Measurements from ENCODE around the gene CPA1. TPM values are rescaled to one million over a fixed set of nuclear protein-coding genes. Genes with fewer than 3 reads are reported as not detected.

The CPA1 gene
- total RNA-seq, 1 experiment from 2014 or later: 7.9 TPM

DNA sequence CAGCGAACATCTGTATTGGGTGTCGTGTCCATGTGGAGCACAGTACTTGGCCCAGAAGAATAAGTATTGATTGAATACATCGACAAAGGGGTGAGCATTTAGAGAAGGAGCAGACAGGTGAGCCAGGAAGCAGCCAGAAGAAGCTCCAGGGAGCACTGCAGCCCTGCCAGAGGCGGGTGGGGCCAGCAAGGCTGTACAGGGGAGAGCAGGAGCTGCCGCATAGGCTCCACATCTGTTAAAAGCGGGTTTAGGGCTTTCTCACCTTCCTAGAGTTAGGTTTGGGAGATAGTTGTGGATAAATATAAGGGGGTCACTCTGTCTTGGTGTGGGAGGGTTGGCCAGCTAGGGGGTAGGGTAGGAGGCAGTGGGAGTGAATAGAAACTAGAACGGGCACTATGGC is 1.3 kb upstream of the CPA1 start:
- no peak for TF ChIP-seq NFATC4 (CRISPR knock-in tag; IDR thresholded peaks at IDR 0.05)
- TF ChIP-seq, protein P1, sequence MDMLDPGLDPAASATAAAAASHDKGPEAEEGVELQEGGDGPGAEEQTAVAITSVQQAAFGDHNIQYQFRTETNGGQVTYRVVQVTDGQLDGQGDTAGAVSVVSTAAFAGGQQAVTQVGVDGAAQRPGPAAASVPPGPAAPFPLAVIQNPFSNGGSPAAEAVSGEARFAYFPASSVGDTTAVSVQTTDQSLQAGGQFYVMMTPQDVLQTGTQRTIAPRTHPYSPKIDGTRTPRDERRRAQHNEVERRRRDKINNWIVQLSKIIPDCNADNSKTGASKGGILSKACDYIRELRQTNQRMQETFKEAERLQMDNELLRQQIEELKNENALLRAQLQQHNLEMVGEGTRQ (CRISPR knock-in tag; IDR thresholded peaks at IDR 0.05): no peak
- TF ChIP-seq, protein P2, sequence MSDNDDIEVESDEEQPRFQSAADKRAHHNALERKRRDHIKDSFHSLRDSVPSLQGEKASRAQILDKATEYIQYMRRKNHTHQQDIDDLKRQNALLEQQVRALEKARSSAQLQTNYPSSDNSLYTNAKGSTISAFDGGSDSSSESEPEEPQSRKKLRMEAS (CRISPR knock-in tag; IDR thresholded peaks at IDR 0.05): no peak
- TF ChIP-seq RORB (CRISPR knock-in tag; IDR thresholded peaks at IDR 0.05): no peak
- TF ChIP-seq MYBL2 (CRISPR knock-in tag; IDR thresholded peaks at IDR 0.05): no peak
- TF ChIP-seq, protein P3, sequence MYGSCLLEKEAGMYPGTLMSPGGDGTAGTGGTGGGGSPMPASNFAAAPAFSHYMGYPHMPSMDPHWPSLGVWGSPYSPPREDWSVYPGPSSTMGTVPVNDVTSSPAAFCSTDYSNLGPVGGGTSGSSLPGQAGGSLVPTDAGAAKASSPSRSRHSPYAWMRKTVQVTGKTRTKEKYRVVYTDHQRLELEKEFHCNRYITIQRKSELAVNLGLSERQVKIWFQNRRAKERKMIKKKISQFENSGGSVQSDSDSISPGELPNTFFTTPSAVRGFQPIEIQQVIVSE (CRISPR knock-in tag; IDR thresholded peaks at IDR 0.05; ENCODE audit: borderline replicate concordance): no peak
- no peak for TF ChIP-seq GRHL2 (CRISPR knock-in tag; IDR thresholded peaks at IDR 0.05; ENCODE audit: insufficient replicate concordance, severe bottlenecking)
- TF ChIP-seq, protein P4, sequence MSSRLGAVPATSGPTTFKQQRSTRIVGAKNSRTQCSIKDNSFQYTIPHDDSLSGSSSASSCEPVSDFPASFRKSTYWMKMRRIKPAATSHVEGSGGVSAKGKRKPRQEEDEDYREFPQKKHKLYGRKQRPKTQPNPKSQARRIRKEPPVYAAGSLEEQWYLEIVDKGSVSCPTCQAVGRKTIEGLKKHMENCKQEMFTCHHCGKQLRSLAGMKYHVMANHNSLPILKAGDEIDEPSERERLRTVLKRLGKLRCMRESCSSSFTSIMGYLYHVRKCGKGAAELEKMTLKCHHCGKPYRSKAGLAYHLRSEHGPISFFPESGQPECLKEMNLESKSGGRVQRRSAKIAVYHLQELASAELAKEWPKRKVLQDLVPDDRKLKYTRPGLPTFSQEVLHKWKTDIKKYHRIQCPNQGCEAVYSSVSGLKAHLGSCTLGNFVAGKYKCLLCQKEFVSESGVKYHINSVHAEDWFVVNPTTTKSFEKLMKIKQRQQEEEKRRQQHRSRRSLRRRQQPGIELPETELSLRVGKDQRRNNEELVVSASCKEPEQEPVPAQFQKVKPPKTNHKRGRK (CRISPR knock-in tag; IDR thresholded peaks at IDR 0.05; ENCODE audit: borderline replicate concordance): no peak
- TF ChIP-seq, protein P5, sequence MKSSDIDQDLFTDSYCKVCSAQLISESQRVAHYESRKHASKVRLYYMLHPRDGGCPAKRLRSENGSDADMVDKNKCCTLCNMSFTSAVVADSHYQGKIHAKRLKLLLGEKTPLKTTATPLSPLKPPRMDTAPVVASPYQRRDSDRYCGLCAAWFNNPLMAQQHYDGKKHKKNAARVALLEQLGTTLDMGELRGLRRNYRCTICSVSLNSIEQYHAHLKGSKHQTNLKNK (CRISPR knock-in tag; IDR thresholded peaks at IDR 0.05): no peak
- no peak for TF ChIP-seq ZNF263 (CRISPR knock-in tag; IDR thresholded peaks at IDR 0.05; ENCODE audit: low read depth)
- no peak for TF ChIP-seq HMGA2 (CRISPR knock-in tag; IDR thresholded peaks at IDR 0.05)
- no peak for TF ChIP-seq PRRX2 (CRISPR knock-in tag; IDR thresholded peaks at IDR 0.05)
- no peak for TF ChIP-seq ZNF423 (CRISPR knock-in tag; IDR thresholded peaks at IDR 0.05)
- no peak for TF ChIP-seq GTF2I (CRISPR knock-in tag; conservative IDR thresholded peaks at IDR 0.05)
- TF ChIP-seq, protein P6, sequence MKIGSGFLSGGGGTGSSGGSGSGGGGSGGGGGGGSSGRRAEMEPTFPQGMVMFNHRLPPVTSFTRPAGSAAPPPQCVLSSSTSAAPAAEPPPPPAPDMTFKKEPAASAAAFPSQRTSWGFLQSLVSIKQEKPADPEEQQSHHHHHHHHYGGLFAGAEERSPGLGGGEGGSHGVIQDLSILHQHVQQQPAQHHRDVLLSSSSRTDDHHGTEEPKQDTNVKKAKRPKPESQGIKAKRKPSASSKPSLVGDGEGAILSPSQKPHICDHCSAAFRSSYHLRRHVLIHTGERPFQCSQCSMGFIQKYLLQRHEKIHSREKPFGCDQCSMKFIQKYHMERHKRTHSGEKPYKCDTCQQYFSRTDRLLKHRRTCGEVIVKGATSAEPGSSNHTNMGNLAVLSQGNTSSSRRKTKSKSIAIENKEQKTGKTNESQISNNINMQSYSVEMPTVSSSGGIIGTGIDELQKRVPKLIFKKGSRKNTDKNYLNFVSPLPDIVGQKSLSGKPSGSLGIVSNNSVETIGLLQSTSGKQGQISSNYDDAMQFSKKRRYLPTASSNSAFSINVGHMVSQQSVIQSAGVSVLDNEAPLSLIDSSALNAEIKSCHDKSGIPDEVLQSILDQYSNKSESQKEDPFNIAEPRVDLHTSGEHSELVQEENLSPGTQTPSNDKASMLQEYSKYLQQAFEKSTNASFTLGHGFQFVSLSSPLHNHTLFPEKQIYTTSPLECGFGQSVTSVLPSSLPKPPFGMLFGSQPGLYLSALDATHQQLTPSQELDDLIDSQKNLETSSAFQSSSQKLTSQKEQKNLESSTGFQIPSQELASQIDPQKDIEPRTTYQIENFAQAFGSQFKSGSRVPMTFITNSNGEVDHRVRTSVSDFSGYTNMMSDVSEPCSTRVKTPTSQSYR (CRISPR knock-in tag; IDR thresholded peaks at IDR 0.05): no peak
- TF ChIP-seq, protein P7, sequence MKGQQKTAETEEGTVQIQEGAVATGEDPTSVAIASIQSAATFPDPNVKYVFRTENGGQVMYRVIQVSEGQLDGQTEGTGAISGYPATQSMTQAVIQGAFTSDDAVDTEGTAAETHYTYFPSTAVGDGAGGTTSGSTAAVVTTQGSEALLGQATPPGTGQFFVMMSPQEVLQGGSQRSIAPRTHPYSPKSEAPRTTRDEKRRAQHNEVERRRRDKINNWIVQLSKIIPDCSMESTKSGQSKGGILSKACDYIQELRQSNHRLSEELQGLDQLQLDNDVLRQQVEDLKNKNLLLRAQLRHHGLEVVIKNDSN (CRISPR knock-in tag; IDR thresholded peaks at IDR 0.05): no peak
- TF ChIP-seq, protein P8, sequence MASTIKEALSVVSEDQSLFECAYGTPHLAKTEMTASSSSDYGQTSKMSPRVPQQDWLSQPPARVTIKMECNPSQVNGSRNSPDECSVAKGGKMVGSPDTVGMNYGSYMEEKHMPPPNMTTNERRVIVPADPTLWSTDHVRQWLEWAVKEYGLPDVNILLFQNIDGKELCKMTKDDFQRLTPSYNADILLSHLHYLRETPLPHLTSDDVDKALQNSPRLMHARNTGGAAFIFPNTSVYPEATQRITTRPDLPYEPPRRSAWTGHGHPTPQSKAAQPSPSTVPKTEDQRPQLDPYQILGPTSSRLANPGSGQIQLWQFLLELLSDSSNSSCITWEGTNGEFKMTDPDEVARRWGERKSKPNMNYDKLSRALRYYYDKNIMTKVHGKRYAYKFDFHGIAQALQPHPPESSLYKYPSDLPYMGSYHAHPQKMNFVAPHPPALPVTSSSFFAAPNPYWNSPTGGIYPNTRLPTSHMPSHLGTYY (CRISPR knock-in tag; IDR thresholded peaks at IDR 0.05): no peak
- TF ChIP-seq TEAD1 (CRISPR knock-in tag; IDR thresholded peaks at IDR 0.05): no peak
- TF ChIP-seq, protein P9, sequence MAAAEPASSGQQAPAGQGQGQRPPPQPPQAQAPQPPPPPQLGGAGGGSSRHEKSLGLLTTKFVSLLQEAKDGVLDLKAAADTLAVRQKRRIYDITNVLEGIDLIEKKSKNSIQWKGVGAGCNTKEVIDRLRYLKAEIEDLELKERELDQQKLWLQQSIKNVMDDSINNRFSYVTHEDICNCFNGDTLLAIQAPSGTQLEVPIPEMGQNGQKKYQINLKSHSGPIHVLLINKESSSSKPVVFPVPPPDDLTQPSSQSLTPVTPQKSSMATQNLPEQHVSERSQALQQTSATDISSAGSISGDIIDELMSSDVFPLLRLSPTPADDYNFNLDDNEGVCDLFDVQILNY (CRISPR knock-in tag; IDR thresholded peaks at IDR 0.05): no peak
- TF ChIP-seq, protein P10, sequence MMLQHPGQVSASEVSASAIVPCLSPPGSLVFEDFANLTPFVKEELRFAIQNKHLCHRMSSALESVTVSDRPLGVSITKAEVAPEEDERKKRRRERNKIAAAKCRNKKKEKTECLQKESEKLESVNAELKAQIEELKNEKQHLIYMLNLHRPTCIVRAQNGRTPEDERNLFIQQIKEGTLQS (CRISPR knock-in tag; conservative IDR thresholded peaks at IDR 0.05): no peak
- peaks cover 9% of the 10 kb centered on the region for H3K4me1 Mint-ChIP-seq
- no peak overlapping the region for H3K27ac Mint-ChIP-seq
- H3K4me3 Mint-ChIP-seq: no peak overlapping the region
- ChIA-PET CTCF (no interaction called here), POLR2A (no interaction called here)
- H3K36me3 Mint-ChIP-seq: peaks cover 12% of the 10 kb centered on the region
- DNase-seq (ENCODE audit: low spot score) (no peak), ATAC-seq (no peak)
- H3K27me3 Mint-ChIP-seq (ENCODE audit: low read depth): peaks cover 8% of the 10 kb centered on the region
- peaks cover 22% of the 10 kb centered on the region for H3K9me3 Mint-ChIP-seq

Data from WTC11 (cell line).